Stimulated activated effector memory CD8-positive, alpha-beta T cell treated with anti-CD3 and anti-CD28 coated beads, Interleukin-12 subunit alpha, Interleukin-12 subunit beta, amount 100 ng/mL, for 72 hours (primary cell): ENCODE data around the gene TRAPPC3.

Experiments used
- ATAC-seq: fragments of 150-1000 bp; cut with Tn5 transposase; 2 replicates; pipeline ENCODE4 v1.10.0; 2021
- DNase-seq, 2 donors: peaks; one replicate each; pipeline ENCODE4 v3.0.0; 2021 to 2022; ENCODE audit warnings: low spot score in 2 of 2
- H3K27ac Mint-ChIP-seq: one replicate; pipeline ENCODE4 v1.8.0; 2022; ENCODE audit warnings: mild to moderate bottlenecking, mixed read lengths
- H3K36me3 Mint-ChIP-seq: one replicate; pipeline ENCODE4 v1.8.0; 2022; ENCODE audit warnings: mild to moderate bottlenecking, mixed read lengths
- H3K4me1 Mint-ChIP-seq: one replicate; pipeline ENCODE4 v1.8.0; 2022; ENCODE audit warnings: mixed read lengths
- H3K4me3 Mint-ChIP-seq: one replicate; pipeline ENCODE4 v1.8.0; 2022; ENCODE audit warnings: mild to moderate bottlenecking, mixed read lengths
- H3K9me3 Mint-ChIP-seq: one replicate; pipeline ENCODE4 v1.8.0; 2022; ENCODE audit warnings: mixed read lengths

The TRAPPC3 gene

DNA sequence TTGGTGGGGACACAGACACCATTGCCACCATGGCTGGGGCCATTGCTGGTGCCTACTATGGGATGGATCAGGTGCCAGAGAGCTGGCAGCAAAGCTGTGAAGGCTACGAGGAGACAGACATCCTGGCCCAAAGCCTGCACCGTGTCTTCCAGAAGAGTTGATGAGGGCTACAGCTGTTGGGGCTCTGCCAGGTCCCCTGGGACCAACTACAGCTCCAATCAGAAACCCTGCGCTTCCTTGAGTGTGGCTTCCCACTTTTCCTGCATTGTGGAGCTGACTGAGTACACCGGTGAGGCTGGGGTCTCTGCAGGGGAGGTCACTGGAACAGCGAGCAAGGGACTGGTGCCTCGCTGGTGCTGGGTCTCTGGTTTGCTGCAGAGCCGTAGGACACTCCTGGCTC, 56.1 kb downstream of the TRAPPC3 start:
- Mint-ChIP-seq H3K27ac (peak overlapping the region; percentile 71), H3K4me1 (peaks cover 20% of the 10 kb centered on the region), H3K4me3 (no peak overlapping the region), H3K9me3 (no peaks in the 10 kb centered on the region), H3K36me3 (peaks cover 78% of the 10 kb centered on the region)
- DNase-seq (no peak), ATAC-seq (no peak)

DNA sequence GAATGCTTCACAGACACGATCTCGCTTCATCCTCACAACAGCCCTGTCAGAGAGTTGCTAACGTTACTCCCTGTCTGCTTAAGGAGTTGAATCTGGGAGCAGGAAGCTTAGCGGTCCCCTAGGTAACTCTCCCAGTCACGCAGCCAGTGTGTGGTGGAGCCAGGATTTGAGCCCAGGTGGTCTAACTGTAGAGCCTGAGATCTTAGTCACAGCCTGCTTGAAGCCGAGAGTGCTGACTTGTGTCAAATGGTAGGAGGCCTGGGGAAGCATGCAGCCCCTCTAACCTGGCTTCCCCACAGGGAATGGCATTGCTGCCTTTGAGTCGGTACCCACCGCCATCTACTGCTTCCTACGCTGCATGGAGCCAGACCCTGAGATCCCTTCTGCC, 56.5 kb downstream of the TRAPPC3 start:
- ATAC-seq: no peak
- peaks cover 20% of the 10 kb centered on the region for H3K4me1 Mint-ChIP-seq
- H3K36me3 Mint-ChIP-seq: peaks cover 78% of the 10 kb centered on the region
- no peaks in the 10 kb centered on the region for H3K9me3 Mint-ChIP-seq
- H3K4me3 Mint-ChIP-seq: no peak overlapping the region
- H3K27ac Mint-ChIP-seq: peak overlapping the region; percentile 71
- no peak for DNase-seq

GRCh38 chr1:36092166-36092797, 57.0 kb downstream of the TRAPPC3 start:
- no peak overlapping the region for H3K4me3 Mint-ChIP-seq
- H3K36me3 Mint-ChIP-seq: peaks cover 78% of the 10 kb centered on the region
- H3K27ac Mint-ChIP-seq: no peak overlapping the region

DNA sequence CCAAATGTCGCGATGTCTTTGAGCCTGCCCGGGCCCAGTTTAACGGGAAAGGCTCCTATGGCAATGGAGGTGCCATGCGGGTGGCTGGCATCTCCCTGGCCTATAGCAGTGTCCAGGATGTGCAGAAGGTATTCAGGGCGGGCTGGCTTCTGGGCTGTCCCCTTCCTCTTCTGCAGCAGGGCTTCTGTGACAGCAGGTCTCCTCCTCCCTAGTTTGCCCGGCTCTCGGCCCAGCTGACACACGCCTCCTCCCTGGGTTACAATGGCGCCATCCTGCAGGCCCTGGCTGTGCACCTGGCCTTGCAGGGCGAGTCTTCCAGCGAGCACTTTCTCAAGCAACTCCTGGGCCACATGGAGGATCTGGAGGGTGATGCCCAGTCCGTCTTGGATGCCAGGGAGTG, 57.6 kb downstream of the TRAPPC3 start:
- DNase-seq (no peak), ATAC-seq (no peak)
- peaks cover 20% of the 10 kb centered on the region for H3K4me1 Mint-ChIP-seq
- peak overlapping the region; percentile 43 for H3K27ac Mint-ChIP-seq
- peaks cover 76% of the 10 kb centered on the region for H3K36me3 Mint-ChIP-seq
- no peak overlapping the region for H3K4me3 Mint-ChIP-seq
- no peaks in the 10 kb centered on the region for H3K9me3 Mint-ChIP-seq

More at GRCh38 chr1:36092166-36092797, 57.0 kb downstream of the TRAPPC3 start:
- no peak for ATAC-seq
- no peaks in the 10 kb centered on the region for H3K9me3 Mint-ChIP-seq
- DNase-seq: no peak
- peaks cover 20% of the 10 kb centered on the region for H3K4me1 Mint-ChIP-seq

GRCh38 chr1:36091141-36091540, 58.1 kb downstream of the TRAPPC3 start:
- Mint-ChIP-seq H3K36me3 (peaks cover 70% of the 10 kb centered on the region), H3K4me3 (no peak overlapping the region), H3K9me3 (no peaks in the 10 kb centered on the region), H3K27ac (peak overlapping the region; percentile 43), H3K4me1 (peaks cover 20% of the 10 kb centered on the region)
- ATAC-seq: no peak
- no peak for DNase-seq

GRCh38 chr1:36089393-36090121, 59.7 kb downstream of the TRAPPC3 start:
- H3K4me1 Mint-ChIP-seq: peaks cover 20% of the 10 kb centered on the region
- no peak for ATAC-seq
- DNase-seq: no peak
- peak overlapping the region; percentile 92 for H3K4me3 Mint-ChIP-seq
- H3K36me3 Mint-ChIP-seq: peaks cover 54% of the 10 kb centered on the region
- no peaks in the 10 kb centered on the region for H3K9me3 Mint-ChIP-seq
- peak overlapping the region; percentile 96 for H3K27ac Mint-ChIP-seq

DNA sequence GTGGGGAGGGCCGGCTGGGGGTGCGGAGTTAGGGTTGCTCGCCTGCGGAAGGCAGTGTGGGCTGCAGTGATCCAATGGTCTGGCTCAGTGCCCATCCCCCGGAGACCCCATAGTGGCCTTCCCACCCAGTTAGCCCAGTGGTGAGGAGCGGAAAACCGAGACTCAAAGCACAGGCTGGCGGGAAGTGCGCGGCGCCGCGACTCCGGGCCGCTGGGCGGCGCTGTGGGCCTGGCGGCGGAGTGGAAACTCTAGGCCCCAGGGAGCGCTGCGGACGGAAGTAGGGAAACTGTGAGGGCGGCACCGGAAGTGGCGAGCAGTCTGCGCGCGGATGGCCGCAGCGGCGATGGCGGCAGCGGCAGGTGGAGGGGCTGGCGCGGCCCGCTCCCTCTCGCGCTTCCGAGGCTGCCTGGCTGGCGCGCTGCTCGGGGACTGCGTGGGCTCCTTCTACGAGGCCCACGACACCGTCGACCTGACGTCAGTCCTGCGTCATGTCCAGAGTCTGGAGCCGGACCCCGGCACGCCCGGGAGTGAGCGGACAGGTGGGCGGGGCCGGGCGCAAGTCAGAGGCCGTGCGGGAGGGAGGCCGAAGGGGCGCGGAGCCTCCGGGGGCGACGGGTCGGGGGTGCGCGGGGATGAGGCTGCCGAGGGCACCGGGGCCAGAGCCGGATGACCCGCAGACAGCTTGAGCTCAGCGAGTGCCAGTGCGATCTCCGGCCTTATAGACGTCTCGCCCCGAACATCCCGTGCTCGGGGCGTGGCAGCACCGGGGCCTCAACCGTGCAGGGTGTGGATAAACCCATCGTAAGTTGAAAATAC, 60.5 kb downstream of the TRAPPC3 start, which contains the start of gene ADPRS:
ADPRS (plus strand) TSS at position 316 of the 816 bp plus-strand sequence; CDS start at position 329, 13 bp downstream.
- peak within 1 kb of the TSS; percentile 96 for H3K27ac Mint-ChIP-seq
- ATAC-seq: peak; percentile 91
- peak; percentile 91 to 96 for DNase-seq
- H3K36me3 Mint-ChIP-seq: peaks cover 47% of the 10 kb centered on the region
- peaks cover 20% of the 10 kb centered on the region for H3K4me1 Mint-ChIP-seq
- H3K9me3 Mint-ChIP-seq: no peaks in the 10 kb centered on the region
- peak within 1 kb of the TSS; percentile 92 for H3K4me3 Mint-ChIP-seq

- peaks cover 20% of the 10 kb centered on the region for H3K4me1 Mint-ChIP-seq
- H3K9me3 Mint-ChIP-seq: no peaks in the 10 kb centered on the region
- peak overlapping the region; percentile 92 for H3K4me3 Mint-ChIP-seq
- peak overlapping the region; percentile 96 for H3K27ac Mint-ChIP-seq
- peaks cover 41% of the 10 kb centered on the region for H3K36me3 Mint-ChIP-seq
- DNase-seq (no peak), ATAC-seq (peak; percentile 33)
Observed at GRCh38 chr1:36088265-36088576, 61.1 kb downstream of the TRAPPC3 start.

DNA sequence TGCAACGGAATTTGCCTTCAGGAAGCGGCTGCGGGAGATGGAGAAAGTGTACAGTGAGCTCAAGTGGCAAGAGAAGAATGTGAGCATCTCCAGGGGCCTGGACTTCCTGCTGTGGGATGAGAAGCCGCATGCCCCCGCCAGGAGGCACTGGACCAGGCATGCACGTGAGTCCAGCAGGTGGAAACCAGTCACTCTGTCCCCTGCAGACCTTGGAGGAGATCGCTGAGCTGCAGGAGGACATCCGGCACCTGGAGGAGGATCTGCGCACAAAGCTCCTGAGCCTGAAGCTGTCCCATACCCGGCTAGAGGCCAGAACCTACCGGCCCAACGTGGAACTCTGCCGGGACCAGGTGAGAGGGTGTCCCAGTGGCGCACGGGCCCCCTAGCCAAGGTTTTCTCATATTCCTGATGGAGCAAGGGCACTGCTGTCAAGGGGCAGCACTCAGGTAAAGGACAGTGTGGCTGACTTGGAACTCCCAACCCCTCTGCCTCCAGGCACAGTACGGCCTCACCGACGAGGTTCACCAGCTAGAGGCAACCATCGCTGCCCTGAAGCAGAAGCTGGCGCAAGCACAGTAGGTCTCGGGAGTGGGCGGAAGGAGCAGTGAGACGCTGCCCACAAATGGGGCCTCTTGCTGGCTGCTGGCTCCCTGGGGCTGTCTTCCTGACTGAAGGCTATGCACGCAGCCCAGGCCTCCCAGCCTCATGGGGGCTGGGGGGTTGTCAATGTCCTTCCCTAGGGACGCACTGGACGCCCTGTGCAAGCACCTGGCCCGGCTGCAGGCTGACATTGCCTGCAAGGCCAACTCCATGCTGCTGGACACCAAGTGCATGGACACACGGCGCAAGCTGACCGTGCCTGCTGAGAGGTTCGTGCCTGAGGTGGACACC, 61.8 kb downstream of the TRAPPC3 start:
- H3K36me3 Mint-ChIP-seq: peaks cover 34% of the 10 kb centered on the region
- no peak for ATAC-seq
- no peaks in the 10 kb centered on the region for H3K9me3 Mint-ChIP-seq
- H3K4me3 Mint-ChIP-seq: peak overlapping the region; percentile 92
- H3K4me1 Mint-ChIP-seq: peaks cover 20% of the 10 kb centered on the region
- H3K27ac Mint-ChIP-seq: peak overlapping the region; percentile 96
- peak in 1 of 2 donors; percentile 49 for DNase-seq
